ENCODE results near the gene PGPEP1.

PGPEP1 gene

GRCh38 chr19:18298601-18299000, 41.8 kb upstream of the PGPEP1 start:
- Histone ChIP-seq H3K27me3 (ENCODE audit: insufficient read depth, low read length, poor library complexity, severe bottlenecking) (no peaks in the 10 kb centered on the region), H4K20me1 (ENCODE audit: insufficient read depth, low read length, poor library complexity, severe bottlenecking) (no peaks in the 10 kb centered on the region), H3F3A (ENCODE audit: low read depth) (peaks cover under 1% of the 10 kb centered on the region; the same call in 1 of the 2 replicates), H3K36me3 (ENCODE audit: insufficient read depth, low read length) (no peaks in the 10 kb centered on the region), H3K9me2 (replicated peaks; ENCODE audit: low read depth, low read length) (no peaks in the 10 kb centered on the region), H3K9me3 (ENCODE audit: insufficient read depth, low read depth, low read length) (no peaks in the 10 kb centered on the region), H3K4me3 (ENCODE audit: low read length, poor library complexity, severe bottlenecking) (no peak overlapping the region), H3K9ac (ENCODE audit: low read depth, low read length, poor library complexity, severe bottlenecking) (no peak overlapping the region), H3K4me2 (ENCODE audit: low read depth, low read length, poor library complexity, severe bottlenecking) (no peak overlapping the region), H3K4me1 (ENCODE audit: insufficient read depth, low read length, poor library complexity, severe bottlenecking) (peaks cover 12% of the 10 kb centered on the region), H3K79me2 (ENCODE audit: insufficient read depth, low read length) (no peaks in the 10 kb centered on the region; the same call in 1 of the 2 replicates), H2AFZ (ENCODE audit: low read length) (no peak overlapping the region)
- TF ChIP-seq CTCF (conservative IDR thresholded peaks at IDR 0.05; ENCODE audit: low read length) (no peak), EZH2phosphoT487 (IDR thresholded peaks at IDR 0.05; ENCODE audit: borderline replicate concordance) (no peak)

- Histone ChIP-seq H3K9me2 (replicated peaks; ENCODE audit: low read depth, low read length) (no peaks in the 10 kb centered on the region), H3K36me3 (ENCODE audit: insufficient read depth, low read length) (no peaks in the 10 kb centered on the region), H3K79me2 (ENCODE audit: insufficient read depth, low read length) (peaks cover 3% of the 10 kb centered on the region; the same call in 1 of the 2 replicates), H4K20me1 (ENCODE audit: insufficient read depth, low read length, poor library complexity, severe bottlenecking) (no peaks in the 10 kb centered on the region), H3K9me3 (ENCODE audit: insufficient read depth, low read depth, low read length) (no peaks in the 10 kb centered on the region), H3F3A (ENCODE audit: low read depth) (peaks cover 11% of the 10 kb centered on the region), H3K4me1 (ENCODE audit: insufficient read depth, low read length, poor library complexity, severe bottlenecking) (peaks cover 19% of the 10 kb centered on the region), H3K27me3 (ENCODE audit: insufficient read depth, low read length, poor library complexity, severe bottlenecking) (no peaks in the 10 kb centered on the region), H2AFZ (ENCODE audit: low read length) (no peak overlapping the region), H3K9ac (ENCODE audit: low read depth, low read length, poor library complexity, severe bottlenecking) (no peak overlapping the region), H3K4me2 (ENCODE audit: low read depth, low read length, poor library complexity, severe bottlenecking) (no peak overlapping the region), H3K4me3 (ENCODE audit: low read length, poor library complexity, severe bottlenecking) (no peak overlapping the region)
- TF ChIP-seq EZH2phosphoT487 (IDR thresholded peaks at IDR 0.05; ENCODE audit: borderline replicate concordance) = no peak
- TF ChIP-seq CTCF (conservative IDR thresholded peaks at IDR 0.05; ENCODE audit: low read length) = no peak
Measured at GRCh38 chr19:18299654-18300053, 40.7 kb upstream of the PGPEP1 start.

GRCh38 chr19:18300930-18301717, 39.3 kb upstream of the PGPEP1 start:
- Histone ChIP-seq H3K9me2 (replicated peaks; ENCODE audit: low read depth, low read length) (no peaks in the 10 kb centered on the region), H4K20me1 (ENCODE audit: insufficient read depth, low read length, poor library complexity, severe bottlenecking) (no peaks in the 10 kb centered on the region), H3K4me2 (ENCODE audit: low read depth, low read length, poor library complexity, severe bottlenecking) (no peak overlapping the region), H2AFZ (ENCODE audit: low read length) (no peak overlapping the region), H3K9ac (ENCODE audit: low read depth, low read length, poor library complexity, severe bottlenecking) (no peak overlapping the region), H3F3A (ENCODE audit: low read depth) (peaks cover 15% of the 10 kb centered on the region), H3K4me1 (ENCODE audit: insufficient read depth, low read length, poor library complexity, severe bottlenecking) (peaks cover 24% of the 10 kb centered on the region), H3K36me3 (ENCODE audit: insufficient read depth, low read length) (peaks cover 4% of the 10 kb centered on the region; the same call in 1 of the 2 replicates), H3K79me2 (ENCODE audit: insufficient read depth, low read length) (peaks cover 13% of the 10 kb centered on the region; the same call in 1 of the 2 replicates), H3K9me3 (ENCODE audit: insufficient read depth, low read depth, low read length) (no peaks in the 10 kb centered on the region), H3K4me3 (ENCODE audit: low read length, poor library complexity, severe bottlenecking) (no peak overlapping the region), H3K27me3 (ENCODE audit: insufficient read depth, low read length, poor library complexity, severe bottlenecking) (no peaks in the 10 kb centered on the region)
- TF ChIP-seq EZH2phosphoT487 (IDR thresholded peaks at IDR 0.05; ENCODE audit: borderline replicate concordance) (no peak), CTCF (conservative IDR thresholded peaks at IDR 0.05; ENCODE audit: low read length) (no peak)

Data from Loucy (cell line).